Activated T-helper 1 cell treated with Interleukin-2 at 50 U/mL for 16 hours (primary cell): ENCODE measurements around the gene RBM18.

Experiments used
- DNase-seq: peaks from one replicate; pipeline ENCODE4 v3.0.0-alpha.2; 2020; ENCODE audit warnings: low read depth

RBM18 gene

DNA sequence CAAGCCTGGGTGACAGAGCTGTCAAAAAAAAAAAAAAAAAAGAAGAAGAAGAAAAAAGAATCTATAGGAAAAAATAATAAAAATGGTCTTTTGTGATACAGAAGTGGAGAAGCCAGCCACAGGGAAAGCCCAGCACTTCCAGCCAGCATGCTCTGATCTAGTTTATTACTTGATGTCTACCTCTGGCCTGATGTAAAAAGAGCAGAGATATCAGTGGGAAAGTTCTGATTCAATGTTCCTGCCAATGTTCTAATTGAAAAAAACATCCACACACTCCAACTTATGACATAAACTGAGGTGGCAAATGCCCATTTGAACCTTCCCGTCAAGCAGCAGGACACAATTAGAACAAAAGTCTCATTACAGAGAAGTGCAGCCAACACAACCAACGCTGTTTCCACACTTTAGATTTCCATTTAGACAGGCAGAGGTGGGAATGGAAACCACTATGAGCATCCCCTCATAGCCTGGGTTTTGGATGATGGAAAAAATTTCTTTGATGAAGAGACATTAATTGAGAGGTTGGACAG is 5.7 kb downstream of the RBM18 start:
- DNase-seq, result no peak

DNA sequence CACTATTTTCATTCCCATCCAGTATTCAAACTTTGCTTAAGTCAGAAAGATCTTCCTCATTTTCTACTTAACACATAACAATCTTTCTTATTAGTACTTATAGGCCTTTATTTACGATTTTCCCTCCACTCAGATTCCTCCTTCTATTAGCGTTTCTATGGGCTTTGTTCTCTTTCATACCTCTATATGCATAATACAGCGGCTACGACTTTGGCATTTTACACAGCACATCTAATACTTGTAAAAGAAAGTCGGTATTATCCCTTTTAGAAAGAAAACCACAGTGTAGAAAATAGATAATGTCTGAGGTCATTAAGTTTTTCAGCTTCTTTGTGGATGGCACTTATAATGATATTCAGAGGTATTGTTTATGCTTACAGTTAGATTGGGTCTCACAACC is 8.4 kb downstream of the RBM18 start:
- no peak for DNase-seq

DNA sequence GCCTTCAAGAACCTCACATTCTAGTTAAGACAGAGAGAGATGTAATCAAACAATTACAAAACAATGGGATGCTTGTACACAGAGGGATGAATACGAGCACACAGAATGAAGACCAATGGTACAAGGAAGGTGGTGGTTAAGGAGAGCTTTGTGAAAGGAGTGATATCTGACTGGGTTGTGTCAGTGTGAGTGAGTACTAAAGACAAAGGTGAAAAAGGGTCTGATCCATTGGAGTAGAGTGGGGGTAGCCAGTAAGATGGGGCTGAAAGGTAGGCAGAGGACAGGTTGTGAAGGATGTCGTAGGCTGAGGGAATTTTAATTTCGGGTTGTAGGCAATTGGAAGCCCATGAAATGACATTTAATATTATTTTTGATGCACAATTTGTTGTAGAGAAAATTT is 9.9 kb downstream of the RBM18 start:
- DNase-seq, result no peak

DNA sequence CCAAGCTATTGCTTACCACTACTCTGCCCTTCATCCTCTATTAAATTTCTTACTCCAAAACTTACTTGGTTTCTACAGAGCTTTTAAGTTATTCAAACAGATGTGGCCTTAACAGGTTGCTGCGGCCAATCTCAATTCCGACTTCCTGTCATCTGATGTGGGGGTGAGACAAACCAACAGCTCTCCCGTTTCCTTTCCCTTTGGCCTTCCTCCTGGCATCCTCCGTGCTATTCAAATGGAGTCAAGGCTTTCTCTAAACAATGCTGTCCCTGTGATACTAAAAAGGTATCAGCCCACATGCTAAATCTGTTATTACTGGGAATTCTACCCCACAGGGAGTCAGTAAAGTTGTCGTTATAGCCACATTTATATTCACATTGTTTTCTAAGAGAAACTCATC is 11.8 kb downstream of the RBM18 start:
- DNase-seq, result no peak

DNA sequence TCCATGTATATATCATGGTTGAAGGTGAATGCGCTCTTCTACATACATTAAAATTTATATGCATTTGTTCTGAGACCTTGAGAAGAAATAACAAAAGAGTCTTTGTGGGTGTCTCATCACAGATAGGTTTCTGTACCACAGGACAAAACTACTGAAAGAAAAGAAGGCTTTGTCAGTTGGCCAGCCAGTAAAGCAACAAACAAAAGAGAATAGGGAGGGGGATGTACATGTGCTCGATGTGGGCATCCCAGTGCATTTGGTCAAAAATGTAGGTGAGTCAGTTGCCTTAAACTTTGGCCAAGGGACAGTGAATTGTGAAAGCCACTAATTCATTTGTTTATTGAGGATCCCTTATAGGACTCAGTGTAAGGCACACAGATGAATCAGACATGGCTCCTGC is 13.3 kb downstream of the RBM18 start:
- DNase-seq, result no peak

DNA sequence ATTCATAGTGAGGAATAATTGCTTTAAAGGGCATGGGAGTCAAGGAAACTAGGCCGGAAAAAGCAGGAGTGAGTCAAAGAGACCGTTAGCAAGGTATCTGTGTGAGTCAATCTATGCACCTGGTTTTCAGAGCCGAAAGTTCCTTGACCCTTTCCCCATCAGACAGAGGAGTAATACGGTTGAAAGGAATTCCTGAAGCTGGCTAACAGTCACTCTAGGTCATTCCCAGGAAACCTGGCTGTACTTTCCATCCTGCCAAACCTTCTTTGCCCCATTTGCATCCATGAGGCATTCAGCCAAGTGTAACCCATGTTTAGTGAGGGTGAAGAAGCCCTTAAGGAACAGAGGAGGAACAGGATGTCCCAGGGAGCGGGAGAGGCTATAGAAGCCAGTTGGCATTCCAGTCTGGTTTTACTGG is 16.2 kb downstream of the RBM18 start:
- no peak for DNase-seq

DNA sequence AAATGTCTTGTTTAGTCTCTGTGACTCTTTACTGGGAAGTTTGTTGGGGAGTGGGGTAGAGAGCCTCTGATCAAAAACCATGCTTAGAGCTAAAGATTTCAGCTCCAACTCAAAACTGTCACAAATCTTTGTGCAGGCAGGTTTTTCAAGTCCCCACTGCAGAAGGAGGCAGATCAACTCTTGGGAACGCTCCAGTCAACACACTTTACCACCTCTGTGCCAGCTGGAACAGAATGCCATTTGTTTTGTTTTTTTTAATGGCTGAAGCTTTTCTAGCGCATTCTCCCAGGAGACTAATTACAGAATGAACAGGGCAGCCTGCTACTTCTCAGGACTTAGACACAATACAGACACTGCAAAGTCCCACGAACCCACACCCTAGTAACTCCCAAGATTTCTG is 18.0 kb downstream of the RBM18 start:
- no peak for DNase-seq

DNA sequence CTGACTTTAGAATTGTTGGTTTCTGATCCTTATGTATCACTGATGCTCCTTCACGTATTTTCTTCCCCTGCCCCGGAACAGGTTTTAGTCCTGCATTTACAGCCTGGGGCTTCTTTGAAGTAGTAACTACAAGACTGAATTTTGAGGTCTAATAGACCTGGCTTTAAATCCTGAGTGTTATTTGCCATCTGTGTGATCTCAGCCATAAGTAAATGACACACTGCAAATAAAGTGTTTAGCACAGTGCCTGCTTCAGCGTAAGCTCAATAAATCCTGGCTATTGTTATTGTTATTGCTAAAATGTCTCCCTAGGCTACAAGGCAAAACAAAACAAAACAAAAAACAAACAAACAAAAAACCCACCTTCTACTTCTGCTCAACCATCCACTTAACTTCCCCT is 20.3 kb downstream of the RBM18 start:
- no peak for DNase-seq

DNA sequence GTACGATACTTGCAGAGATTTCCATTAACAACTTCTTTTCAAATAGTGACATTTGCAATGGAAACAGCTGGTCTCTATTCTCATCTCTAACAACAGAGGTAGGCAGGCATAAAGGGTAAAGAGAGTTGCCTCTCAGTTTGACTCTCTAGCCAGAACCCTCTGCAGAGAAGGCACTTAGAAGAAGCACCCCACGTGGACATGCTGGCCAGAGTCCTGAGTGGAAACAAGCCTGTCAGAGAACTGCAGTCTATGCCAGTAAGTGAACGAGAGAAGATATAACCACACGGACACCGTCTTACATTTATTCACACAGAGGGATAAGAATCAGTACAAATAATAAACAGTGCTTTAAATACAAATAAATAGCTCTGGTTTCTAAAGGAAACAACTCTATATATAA is 24.9 kb downstream of the RBM18 start:
- no peak for DNase-seq

DNA sequence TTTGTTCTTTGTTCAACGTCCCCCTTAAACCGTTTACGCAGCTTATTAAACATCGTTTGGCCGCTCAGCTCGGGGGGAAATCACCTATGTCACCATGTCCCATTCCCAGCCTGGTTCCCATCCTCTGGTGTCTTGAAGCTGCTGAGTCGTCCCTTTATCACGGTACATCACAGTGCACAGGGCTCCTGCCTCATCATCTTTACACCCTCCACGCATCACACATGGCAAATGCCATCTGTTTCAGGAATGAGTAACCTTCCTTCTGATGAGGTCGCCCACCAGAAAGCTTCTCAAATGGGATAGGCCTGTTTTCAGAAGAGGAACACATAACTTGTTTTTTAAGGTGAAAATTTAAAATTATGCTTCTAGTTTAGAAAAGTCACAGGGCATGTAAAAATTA is 28.0 kb downstream of the RBM18 start:
- DNase-seq, result no peak

DNA sequence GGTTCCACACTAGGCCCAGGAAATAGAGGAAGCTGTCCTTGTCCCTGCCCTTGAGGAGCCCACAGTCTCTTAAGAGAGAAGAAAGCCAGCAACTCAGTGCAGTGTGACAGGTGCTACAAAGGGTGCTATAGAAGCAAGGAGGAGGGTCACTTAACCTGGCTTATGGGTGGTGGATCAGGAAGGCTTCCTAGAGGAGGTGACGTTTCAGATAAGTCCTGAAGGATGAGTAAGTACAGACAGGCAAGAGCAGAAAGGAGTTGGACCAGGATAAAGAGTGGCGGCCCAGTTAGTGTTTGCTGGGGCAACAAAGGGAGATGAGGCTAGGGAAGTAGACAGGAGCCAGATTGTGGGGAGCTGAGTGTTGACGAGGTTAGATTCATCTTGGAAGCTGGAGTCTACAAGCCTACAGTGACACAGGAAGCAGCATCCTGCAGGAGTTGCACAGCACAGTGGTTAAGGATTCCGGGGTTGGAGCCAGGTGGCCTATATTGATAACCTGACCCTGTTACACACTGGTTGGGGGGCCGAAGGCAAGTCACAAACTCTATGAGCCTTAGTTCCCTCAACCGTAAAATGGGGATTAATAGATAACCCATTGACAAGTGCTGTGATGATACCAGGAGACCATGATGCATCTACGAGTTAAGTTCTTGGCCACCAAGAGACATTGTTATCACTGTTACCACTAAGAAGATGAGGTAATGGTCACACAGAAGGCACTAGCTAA is 30.5 kb downstream of the RBM18 start:
- DNase-seq, result no peak

DNA sequence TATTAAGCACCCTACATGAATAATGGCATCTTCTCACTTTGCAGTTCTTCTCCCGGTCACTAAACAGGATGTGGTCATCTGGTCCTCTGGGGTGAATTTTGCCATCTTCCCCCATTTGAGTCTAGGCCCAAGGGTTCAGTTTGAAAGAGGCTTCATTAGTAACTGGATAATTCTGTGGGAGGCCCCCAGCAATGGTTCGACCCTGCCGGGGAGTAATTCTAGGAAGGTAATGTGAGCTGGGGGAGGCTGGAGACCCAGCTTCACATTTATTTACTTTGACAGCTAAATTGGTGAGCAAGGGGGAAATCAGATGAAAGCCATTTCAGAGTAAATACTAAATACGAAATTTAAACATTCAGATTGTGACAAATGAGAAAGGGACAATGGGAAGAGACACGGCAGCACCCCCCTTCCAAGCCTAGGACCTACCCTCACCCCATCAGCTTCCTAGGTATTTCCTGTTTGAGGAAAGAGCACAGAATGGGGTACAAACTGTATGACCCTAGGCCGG is 31.8 kb downstream of the RBM18 start:
- no peak for DNase-seq

DNA sequence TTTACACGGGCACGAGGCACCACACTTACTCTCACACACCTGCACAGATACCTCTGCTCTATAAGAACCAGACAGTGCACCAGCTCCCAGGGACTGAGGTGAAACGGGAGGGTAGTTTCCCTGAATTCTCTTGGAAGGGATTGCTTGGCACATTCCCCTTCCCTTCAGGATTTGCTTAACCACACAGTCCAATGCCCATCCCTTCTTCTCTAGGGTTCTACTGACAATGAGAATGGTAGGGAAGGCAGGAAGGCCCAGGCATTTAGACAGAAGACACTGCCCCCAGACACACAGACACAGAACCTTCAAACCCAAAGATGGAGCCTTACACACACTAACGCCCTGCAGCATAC is 35.2 kb downstream of the RBM18 start:
- no peak for DNase-seq

DNA sequence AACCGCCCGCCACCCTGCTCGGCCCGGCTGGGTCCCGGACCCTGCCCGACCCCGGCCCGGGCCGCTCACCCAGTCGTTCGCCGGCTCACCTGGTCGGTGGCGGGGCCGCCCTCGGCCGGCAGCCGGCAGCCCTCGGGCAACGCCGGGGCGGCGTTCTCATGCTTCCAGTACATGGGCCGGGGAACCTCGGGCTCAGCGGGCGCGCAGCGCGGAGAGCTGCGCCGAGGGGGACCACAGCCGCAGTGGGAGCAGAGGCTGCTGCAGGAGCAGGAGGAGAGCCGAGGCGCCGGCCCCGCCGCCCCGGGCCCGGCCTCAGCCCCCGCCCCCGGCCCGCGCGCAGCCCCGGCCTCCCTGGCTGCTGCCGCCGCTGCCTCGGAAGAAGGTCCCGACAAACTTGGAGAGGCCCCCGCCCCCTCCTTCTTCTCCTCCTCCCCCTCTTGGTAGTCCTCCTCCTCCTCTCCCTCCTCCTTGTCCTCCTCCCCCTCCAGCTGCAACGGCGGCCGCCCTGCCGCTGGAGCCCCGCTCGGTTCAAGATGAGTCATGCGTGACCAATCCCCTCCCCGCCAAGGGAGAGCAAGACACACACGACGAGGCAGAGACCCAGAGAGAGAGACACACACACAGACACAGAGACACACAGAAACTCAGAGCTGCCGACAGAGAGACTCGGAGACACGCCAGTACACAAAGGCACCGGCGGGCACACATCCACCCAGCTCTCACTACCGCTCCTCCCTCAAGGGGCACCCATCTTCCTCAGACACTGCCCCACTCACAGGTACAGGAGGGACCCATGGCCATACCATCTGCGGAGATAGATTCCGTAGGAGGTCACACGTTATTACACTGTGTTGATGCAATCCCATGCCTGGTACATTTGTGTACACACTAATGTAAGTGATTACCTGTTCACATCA is 35.8 kb downstream of the RBM18 start, which contains the start of gene LHX6:
TSS of gene LHX6 (minus strand) at position 390 of the 917 bp plus-strand sequence. CDS start at position 173, 217 bp downstream.
- DNase-seq, result no peak

DNA sequence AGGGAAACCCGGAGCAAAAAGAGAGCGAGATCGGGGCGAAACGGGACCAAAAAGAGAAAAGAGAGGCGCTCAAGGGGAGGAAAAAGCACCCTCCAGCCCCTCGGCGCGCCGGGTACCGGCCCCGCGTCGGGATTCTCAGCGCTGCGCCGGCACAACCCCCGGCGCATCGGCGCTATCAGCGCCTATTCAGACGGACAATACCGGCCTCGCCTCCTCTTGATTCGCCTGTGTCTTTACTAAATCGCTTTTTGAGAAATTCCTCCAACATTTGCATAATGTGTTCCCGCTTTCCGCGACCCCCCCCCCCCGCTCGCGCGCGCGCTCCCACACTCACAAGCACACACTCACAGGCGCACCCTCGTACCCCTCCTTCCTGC is 36.5 kb downstream of the RBM18 start:
- DNase-seq, result no peak

DNA sequence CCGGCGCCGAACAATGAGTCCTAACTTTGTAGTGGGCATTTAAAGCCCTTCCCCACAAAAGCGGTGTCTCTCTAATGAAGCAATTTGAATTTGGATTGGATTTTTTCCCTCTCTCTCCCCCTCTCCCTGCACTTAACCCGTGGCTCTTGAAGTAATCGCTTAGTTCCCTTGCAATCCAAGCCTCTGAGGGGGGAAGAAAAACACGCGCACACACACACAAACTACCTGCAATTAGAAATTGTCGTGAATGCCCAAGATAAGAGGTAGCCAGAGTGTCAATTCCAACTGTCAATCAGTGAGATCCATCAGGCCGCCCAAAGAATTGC is 37.1 kb downstream of the RBM18 start:
- no peak for DNase-seq

DNA sequence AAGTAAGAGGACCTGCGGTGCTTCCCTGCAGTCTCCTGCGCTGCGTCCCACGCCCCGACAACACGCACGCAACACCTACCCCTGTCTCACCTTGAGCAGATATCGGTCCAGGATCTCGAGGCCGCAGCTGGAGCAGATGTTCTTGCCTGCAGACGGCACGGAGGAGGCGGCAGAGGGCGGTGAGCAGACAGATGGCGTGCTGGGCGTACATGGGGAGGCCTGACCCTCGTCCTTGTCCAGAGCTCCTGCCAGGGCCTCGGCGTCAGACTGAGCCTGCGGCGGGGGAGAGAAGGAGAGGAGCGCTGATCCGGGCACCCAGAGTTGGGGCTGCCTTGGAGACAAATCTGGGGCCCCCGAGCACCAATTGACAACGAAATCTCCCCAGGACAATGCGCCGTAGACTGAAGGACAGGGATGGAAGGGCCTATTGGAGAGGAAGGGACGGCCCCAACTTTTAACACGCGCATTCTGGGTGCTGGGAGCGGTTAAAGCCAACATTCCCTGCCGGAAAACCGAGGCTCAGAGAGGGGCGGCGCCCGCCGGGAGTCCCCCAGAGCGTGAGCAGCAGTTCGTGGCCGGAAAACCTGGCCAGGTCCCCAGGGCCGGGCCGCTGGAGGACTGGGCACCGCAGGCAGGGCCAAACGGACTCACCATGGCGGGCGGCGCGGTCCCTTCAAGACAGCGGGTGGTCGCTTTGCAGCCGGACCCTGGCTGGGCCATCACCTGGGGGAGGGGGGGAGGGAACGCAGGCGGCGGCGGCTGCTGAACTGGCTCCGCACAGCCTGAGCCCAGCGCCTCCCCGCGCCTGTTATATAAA is 37.7 kb downstream of the RBM18 start:
- DNase-seq, result no peak

DNA sequence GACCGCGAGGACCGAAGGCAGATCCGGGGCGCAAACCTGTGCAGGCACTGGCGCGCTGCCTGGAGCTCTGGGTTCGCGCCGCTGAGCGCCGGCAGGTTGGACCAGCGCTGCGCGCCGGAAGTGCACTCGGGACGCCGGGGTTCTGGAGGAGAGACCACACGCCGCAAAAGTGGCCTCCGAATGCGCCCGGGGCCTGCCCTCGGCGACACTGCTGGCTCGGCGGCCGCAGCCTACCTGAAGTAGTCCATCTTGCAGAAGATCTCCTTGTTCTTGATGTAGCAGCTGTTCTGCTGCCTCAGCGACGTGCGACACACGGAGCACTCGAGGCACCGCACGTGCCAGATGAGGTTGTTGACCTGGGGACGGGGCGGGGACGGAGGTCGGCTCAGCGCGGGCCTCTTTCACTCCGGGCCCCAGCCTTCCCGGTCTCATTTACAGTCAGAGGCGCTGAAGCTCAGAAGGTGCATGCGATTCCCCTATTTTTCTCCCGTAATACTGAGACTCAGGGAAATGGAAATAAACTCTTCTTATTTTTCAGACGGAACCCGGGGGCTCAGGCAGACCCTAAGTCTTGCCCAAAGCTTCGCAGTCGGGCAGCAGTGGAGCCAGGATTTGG is 38.4 kb downstream of the RBM18 start:
- DNase-seq, result no peak

DNA sequence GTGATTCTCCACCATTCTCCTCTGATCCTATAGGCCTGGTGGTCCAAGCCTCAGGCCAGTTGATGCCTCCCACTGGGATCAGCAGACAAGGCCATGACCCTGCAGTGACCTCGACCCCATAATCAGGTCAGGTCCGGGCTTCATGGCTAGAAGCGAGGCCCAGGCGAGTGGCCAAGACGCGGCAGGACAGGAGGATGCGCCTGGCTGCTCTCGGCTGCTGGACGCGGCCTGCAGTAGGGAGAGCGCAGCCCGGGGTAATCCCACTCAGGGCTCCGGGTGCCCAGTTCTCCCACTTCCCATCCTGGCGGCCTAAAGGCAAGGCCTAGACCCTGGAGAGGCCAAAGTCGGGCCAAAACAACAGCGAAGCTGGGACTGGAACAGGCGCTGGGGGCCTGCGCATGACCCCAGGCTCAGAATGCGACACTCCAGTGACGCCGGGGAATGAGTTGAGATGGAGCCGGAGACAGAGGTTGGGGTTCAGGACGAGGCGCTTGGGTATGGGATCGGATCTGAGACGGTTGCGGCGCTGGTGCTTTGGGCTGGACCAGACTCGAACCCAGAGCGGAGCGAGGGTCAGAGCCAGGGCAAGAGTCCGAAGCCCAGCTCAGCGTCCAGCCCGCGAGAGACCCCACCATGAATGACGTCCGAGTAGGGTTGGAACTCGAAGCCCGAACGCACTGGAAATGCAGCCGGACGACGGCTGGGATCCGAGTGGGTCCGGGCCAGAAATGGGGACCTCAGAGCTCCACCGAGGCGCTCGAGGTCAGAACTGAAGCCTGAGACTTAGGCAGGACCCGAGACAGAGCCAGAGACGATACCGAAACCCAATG is 39.1 kb downstream of the RBM18 start:
- no peak for DNase-seq

DNA sequence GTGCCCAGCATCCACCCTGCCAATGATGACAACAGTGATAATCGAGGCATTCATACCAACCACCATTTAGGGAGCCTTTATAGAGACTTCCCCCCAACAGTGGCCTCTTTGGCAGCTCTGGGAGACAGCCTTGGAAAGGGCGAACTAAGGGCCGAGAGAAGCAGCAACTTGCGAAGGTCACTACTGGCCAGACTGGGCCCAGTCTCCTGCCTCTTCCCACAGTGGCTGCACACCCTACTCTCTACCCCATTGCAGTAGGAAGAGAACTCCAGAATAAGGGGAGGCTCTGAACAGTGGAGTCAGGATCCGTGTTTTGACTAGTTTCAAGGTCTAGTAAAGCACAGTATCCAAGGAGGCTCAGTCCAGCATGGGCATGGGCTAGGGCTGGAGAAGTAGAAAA is 41.2 kb downstream of the RBM18 start:
- DNase-seq, result no peak

DNA sequence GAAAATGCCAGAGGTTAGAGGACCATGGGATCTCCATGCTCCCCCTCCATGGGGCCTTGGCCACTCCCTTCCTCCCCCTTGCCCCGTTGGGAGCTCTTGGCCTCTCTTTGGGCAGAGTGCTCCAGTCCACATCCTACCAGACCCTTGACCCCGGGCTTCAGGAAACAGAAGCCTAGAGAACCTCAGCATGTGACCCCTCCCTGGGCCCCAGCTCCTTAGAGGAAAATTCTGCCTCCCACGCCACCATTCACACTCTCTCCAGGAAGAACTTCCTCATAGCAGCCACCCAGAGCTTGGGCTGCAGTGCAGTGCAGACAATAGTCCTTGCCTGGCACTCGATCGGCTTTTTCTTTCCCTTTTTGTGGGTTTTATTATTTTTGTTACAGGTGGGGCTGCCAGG is 41.8 kb downstream of the RBM18 start:
- DNase-seq, result no peak
